Hematopoietic multipotent progenitor cell (in vitro differentiated cells): ENCODE results near the gene SLC35F2. TPM values are rescaled to one million over a fixed set of nuclear protein-coding genes. Genes with fewer than 3 reads are reported as not detected.
A peak's percentile ranks its signal among the peaks of the same experiment; 100 is the strongest.
"Not testable (repeated sequence)": the region's sequence is repeated elsewhere in the genome, so short reads cannot be mapped to it uniquely, and the experiment has no call there.

ENCODE experiments used
- DNase-seq, 3 donors: peaks; one replicate each; pipeline ENCODE4 v3.0.0-alpha.2; 2011 to 2015; ENCODE audit warnings: low read depth in 2 of 3, low spot score in 2 of 3
- total RNA-seq: library from RNA; depleted of rRNA; stranded (reverse); fragments of >200 nt; gene quantifications from one replicate; pipeline ENCODE4 v1.2.3, GENCODE V29; 2012

Gene SLC35F2
- total RNA-seq: 27.5 TPM

- peak; percentile 42 to 83 (median 82) for DNase-seq
Observed at GRCh38 chr11:107858217-107859070, at the start of gene SLC35F2. SLC35F2 (minus strand) TSS chr11:107858787; CDS start chr11:107858767, 20 bp downstream.

DNA sequence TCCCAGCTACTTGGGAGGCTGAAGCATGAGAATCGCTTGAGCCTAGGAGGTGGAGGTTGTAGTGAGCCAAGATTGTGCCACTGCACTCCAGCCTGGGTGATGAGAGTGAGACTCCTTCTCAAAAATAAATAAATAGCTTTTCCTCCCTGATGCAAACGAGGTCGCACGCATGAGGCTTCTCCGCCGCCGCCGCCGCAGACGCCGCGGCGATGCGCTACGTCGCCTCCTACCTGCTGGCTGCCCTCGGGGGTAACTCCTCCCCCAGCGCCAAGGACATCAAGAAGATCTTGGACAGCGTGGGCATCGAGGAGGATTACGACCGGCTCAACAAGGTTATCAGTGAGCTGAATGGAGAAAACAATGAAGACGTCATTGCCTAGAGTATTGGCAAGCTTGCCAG is 49.6 kb upstream of the SLC35F2 start:
- no peak for DNase-seq

DNA sequence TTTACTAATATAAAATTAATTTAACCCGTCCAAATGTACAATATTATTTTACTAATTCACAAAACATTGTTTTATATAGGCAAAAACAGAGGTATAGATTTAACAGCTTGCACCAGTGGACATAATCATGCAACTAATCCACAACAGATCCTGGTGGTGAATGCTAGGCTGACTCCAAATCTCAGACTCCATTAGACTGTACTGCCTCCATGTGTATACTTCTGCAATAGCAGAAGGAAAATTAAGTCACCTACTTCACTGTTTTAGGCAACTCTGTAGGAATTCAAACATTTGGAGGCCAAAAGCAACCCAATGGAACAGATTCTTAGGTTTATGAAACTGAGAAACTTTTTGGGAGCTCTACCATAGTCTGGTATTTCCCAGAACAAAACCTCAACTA is 39.7 kb upstream of the SLC35F2 start:
- peak in 2 of 3 donors; percentile 19 to 62 for DNase-seq

GRCh38 chr11:107882095-107882820 is 23.7 kb upstream of the SLC35F2 start:
- DNase-seq: no peak

DNA sequence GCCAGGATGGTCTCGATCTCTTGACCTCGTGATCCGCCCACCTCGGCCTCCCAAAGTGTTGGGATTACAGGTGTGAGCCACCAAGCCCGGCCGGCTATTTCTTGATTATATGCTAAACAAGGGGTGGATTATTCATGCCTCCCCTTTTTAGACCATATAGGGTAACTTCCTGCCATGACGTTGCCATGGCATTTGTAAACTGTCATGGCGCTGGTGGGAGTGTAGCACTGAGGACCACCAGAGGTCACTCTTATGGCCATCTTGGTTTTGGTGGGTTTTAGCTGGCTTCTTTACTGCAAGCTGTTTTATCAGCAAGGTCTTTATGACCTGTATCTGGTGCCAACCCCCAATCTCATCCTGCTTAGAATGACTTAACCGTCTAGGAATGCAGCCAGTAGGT is 22.9 kb upstream of the SLC35F2 start:
- not testable (repeated sequence) for DNase-seq

- no peak for DNase-seq
Observed at GRCh38 chr11:107876141-107876540, 17.6 kb upstream of the SLC35F2 start.

DNA sequence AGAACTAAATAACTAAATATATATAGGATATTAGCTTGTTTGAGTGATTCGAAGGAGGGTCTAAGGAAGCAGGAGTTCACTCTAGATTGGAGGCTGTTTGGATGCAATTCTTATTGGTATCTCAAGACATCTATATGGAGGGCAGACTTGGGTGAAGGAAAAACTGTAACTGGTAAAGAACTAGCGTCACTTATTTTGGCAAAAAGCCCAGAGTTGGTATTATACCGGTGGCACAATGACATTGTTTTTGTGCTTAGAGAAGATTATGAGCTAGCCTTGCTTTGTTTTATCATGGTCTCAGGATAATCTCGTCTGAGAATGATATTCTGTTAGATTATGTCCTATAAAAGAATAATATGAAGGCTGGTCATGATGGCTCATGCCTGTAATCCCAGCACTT is 6.0 kb upstream of the SLC35F2 start:
- peak in 1 of 3 donors; percentile 44 for DNase-seq

DNA sequence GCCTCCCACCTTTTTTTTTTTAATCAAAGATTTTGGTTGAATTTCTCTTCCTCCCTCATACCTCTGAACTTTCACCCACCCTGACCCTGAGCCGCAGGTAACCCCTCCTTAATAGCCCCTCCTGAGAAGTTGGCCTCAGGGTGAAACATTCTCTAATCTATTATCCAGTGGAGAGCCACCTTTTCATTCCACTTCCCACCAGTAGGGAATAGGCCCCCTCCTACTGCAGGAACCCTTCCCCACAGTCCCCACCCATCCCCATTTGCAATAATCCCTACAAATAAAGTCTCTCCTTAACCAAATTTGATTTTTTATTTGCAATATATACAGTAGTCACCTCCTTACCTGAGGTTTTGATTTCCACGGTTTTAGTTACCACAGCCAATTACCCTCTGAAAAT is 2.1 kb upstream of the SLC35F2 start:
- DNase-seq: no peak

DNA sequence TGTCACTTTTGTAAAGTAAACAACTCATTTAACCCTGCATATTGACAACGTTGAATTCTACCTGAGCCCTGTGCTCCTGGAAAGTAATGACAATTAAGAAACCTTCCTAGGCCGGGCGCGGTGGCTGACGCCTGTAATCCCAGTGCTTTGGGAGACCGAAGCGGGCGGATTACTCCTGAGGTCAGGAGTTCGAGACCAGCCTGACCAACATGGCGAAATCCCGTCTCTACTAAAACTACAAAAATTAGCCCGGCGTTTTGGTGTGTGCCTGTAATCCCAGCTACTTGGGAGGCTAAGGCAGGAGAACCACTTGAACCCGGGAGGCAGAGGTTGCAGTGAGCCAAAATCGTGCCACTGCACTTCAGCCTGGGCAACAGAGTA is 1.6 kb upstream of the SLC35F2 start:
- not testable (repeated sequence) for DNase-seq

- DNase-seq: peak in 1 of 3 donors; percentile 29
Observed at GRCh38 chr11:107859459-107860239, 1.1 kb upstream of the SLC35F2 start.

- DNase-seq: peak in 1 of 3 donors; percentile 28
Observed at GRCh38 chr11:107857550-107858216, 904 bp downstream of the SLC35F2 start.

DNA sequence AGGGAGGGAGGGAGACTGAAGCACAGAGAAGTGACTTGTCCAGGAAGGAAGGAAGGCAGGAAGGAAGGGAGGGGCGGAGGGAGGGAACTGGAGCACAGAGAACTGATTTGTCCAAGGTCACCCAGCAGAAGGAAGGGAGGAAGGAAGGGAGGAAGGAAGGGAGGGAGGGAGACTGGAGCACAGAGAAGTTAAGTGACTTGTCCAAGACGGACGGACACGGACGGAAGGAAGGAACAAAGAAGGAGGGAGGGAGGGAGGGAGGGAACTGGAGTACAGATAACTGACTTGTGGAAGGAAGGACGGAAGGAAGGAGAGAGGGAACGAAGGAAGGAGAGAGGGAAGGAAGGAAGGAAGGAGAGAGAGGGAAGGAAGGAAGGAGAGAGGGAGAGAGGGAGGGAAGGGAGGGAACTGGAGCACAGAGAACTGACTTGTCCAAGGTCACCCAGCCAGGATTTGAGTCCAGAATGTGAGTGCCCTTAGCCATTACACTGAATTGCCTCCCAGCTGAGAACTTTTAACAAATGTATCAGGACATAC is 1.5 kb downstream of the SLC35F2 start:
- DNase-seq: no peak

GRCh38 chr11:107856180-107856980 is 2.2 kb downstream of the SLC35F2 start:
- no peak for DNase-seq

GRCh38 chr11:107853070-107853469 is 5.5 kb downstream of the SLC35F2 start:
- DNase-seq: no peak

DNA sequence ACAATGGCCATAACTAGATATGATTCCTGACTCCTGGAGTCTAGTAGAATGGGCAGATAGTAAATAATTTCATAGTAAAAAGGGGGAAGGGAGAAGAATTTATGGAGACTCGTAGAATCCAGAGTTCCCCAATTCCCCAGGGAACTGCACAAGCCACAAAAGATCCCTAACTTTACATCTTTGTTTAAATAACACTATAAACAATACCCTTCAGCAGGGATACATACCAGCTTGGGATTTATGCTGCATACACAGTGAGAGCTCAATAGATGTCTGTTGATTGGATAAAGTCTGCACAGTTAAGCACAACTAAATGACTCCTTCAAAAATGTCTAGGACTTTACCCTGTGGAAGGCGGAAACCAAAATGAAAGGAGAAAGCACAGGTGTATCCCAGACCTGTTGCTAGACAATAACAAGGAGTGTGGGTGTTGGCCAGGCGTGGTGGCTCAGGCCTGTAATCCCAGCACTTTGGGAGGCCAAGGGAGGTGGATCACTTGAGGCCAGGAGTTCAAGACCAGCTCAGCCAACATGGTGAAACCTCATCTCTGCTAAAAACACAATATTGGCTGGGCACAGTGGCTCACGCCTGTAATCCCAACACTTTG is 6.8 kb downstream of the SLC35F2 start:
- DNase-seq: no peak

DNA sequence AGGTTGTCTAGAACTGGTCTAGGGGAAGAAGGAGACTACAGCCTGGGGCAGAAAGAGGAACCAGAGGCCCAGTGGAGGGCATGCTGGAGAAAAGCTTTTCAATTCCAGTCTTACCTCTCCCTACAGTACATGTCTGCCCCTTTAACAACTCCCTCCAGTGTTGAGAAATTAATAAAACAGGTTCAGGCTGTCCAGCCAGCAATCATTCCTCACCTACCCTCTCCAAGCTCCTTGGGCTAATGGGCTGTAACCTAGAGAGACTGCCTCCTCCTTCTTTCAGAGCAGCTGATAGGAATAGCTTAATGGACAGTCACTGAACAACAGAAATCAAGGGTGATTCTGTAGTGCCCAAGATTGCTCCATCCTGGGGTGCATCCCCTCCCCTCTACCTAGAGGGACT is 8.8 kb downstream of the SLC35F2 start:
- DNase-seq: peak in 1 of 3 donors; percentile 57

DNA sequence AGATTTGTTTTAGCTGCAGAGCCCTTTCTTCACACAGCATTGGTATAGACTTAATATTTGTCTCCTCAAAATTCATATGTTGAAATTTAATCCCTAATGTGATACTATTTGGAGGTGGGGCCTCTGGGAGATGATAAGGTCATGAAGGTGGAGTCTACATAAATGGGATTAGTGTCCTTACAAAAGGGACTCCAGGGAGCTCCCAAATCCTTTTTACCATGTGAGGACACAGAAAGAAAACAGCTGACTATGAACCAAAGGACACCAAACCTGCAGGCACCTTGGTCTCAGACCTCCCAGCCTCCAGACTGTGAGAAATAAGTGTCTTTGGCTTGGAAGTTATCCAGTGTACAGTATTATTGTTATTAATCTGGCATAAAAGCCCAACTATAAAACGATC is 10.2 kb downstream of the SLC35F2 start:
- no peak for DNase-seq

GRCh38 chr11:107847184-107847583 is 11.4 kb downstream of the SLC35F2 start:
- no peak for DNase-seq

GRCh38 chr11:107844041-107844440 is 14.5 kb downstream of the SLC35F2 start:
- DNase-seq: no peak
